Panc1 (cell line): ENCODE measurements around the gene POC5.
"Not testable (repeated sequence)": the region's sequence is repeated elsewhere in the genome, so short reads cannot be mapped to it uniquely, and the experiment has no call there.

Experiments used
- CTCF ChIP-seq: fragments of 450-650 bp; IDR thresholded peaks from 2 replicates; pipeline ENCODE4 v1.5.1; 2017; ENCODE audit warnings: mild to moderate bottlenecking
- SIN3A ChIP-seq: IDR thresholded peaks from 2 replicates; pipeline ENCODE4 v1.6.1; 2012; ENCODE audit warnings: low read depth, mild to moderate bottlenecking, low read length, moderate library complexity, borderline replicate concordance; ENCODE audit not compliant: insufficient read depth
- TF ChIP-seq, protein P1 (sequence below), 2 experiments: IDR thresholded peaks; 2 replicates each; pipeline ENCODE4 v1.6.1; 2011 to 2012; ENCODE audit warnings: low read depth in 2 of 2, control low read depth in 1 of 2, low read length in 1 of 2, mild to moderate bottlenecking in 1 of 2, moderate library complexity in 1 of 2; ENCODE audit not compliant: insufficient read depth in 1 of 2

DNA sequence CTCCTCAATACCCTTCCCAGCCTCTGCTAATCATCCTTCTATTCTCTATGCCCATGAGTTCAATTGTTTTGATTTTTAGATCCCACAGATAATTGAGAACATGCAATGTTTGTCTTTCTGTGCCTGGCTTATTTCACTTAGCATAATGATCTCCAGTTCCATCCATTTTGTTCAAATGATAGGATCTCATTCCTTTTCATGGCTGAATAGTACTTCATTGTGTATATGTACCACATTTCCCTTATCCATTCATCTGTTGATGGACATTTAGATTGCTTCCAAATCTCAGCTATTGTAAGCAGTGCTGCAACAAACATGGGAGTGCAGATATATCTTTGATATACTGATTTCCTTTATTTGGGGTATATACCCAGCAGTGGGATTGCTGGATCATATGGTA is 9.0 kb upstream of the POC5 start:
- not testable (repeated sequence) for TF ChIP-seq CTCF, SIN3A
- TF ChIP-seq, protein P1, sequence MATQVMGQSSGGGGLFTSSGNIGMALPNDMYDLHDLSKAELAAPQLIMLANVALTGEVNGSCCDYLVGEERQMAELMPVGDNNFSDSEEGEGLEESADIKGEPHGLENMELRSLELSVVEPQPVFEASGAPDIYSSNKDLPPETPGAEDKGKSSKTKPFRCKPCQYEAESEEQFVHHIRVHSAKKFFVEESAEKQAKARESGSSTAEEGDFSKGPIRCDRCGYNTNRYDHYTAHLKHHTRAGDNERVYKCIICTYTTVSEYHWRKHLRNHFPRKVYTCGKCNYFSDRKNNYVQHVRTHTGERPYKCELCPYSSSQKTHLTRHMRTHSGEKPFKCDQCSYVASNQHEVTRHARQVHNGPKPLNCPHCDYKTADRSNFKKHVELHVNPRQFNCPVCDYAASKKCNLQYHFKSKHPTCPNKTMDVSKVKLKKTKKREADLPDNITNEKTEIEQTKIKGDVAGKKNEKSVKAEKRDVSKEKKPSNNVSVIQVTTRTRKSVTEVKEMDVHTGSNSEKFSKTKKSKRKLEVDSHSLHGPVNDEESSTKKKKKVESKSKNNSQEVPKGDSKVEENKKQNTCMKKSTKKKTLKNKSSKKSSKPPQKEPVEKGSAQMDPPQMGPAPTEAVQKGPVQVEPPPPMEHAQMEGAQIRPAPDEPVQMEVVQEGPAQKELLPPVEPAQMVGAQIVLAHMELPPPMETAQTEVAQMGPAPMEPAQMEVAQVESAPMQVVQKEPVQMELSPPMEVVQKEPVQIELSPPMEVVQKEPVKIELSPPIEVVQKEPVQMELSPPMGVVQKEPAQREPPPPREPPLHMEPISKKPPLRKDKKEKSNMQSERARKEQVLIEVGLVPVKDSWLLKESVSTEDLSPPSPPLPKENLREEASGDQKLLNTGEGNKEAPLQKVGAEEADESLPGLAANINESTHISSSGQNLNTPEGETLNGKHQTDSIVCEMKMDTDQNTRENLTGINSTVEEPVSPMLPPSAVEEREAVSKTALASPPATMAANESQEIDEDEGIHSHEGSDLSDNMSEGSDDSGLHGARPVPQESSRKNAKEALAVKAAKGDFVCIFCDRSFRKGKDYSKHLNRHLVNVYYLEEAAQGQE (IDR thresholded peaks at IDR 0.05; ENCODE audit: insufficient read depth in 1 of 2, low read depth in 2 of 2, low read length in 1 of 2), result not testable (repeated sequence)
